ENCODE measurements around the gene PRKAR1B.

The PRKAR1B gene

GRCh38 chr7:691361-692045, 35.6 kb downstream of the PRKAR1B start:
- no peak for DNase-seq

- no peak for DNase-seq
These were observed 36.4 kb downstream of the PRKAR1B start for GRCh38 chr7:690478-691360.

GRCh38 chr7:685540-685939, 41.5 kb downstream of the PRKAR1B start:
- DNase-seq, result no peak

GRCh38 chr7:684416-684815, 42.7 kb downstream of the PRKAR1B start:
- DNase-seq, result no peak

- no peak for DNase-seq
These were observed 43.4 kb downstream of the PRKAR1B start for GRCh38 chr7:683526-684205.

- no peak for DNase-seq
These were observed 44.3 kb downstream of the PRKAR1B start for GRCh38 chr7:682810-683209.

- no peak for DNase-seq
These were observed 45.4 kb downstream of the PRKAR1B start for GRCh38 chr7:681551-682307.

- no peak for DNase-seq
These were observed 46.5 kb downstream of the PRKAR1B start for GRCh38 chr7:680411-681127.

- DNase-seq, result no peak
These were observed 50.1 kb downstream of the PRKAR1B start for GRCh38 chr7:676972-677385.

GRCh38 chr7:676246-676971, 50.7 kb downstream of the PRKAR1B start:
- no peak for DNase-seq

GRCh38 chr7:674454-675410, 52.3 kb downstream of the PRKAR1B start:
- DNase-seq, result no peak

GRCh38 chr7:673681-674453, 53.2 kb downstream of the PRKAR1B start:
- DNase-seq, result no peak

- no peak for DNase-seq
These were observed 54.2 kb downstream of the PRKAR1B start for GRCh38 chr7:672891-673290.

GRCh38 chr7:671415-672042, 55.6 kb downstream of the PRKAR1B start:
- DNase-seq, result no peak

GRCh38 chr7:670501-671390, 56.3 kb downstream of the PRKAR1B start:
- DNase-seq, result no peak

GRCh38 chr7:668958-669357, 58.1 kb downstream of the PRKAR1B start:
- no peak for DNase-seq

- no peak for DNase-seq
These were observed 58.7 kb downstream of the PRKAR1B start for GRCh38 chr7:668139-668931.
